ENCODE measurements around the gene CLEC4M.

GRCh38 chr19:7766535-7766934 lies 3.5 kb downstream of the CLEC4M start:
- no peak for TF ChIP-seq CTCF (IDR thresholded peaks at IDR 0.05)
- TF ChIP-seq POLR2A (IDR thresholded peaks at IDR 0.05): no peak
- no peak for TF ChIP-seq POLR2AphosphoS5 (IDR thresholded peaks at IDR 0.05; ENCODE audit: insufficient read depth in 1 of 2, low read depth in 1 of 2)

All from vagina (tissue), 2 donors.